ENCODE results near the gene ACTL7B.

DNA sequence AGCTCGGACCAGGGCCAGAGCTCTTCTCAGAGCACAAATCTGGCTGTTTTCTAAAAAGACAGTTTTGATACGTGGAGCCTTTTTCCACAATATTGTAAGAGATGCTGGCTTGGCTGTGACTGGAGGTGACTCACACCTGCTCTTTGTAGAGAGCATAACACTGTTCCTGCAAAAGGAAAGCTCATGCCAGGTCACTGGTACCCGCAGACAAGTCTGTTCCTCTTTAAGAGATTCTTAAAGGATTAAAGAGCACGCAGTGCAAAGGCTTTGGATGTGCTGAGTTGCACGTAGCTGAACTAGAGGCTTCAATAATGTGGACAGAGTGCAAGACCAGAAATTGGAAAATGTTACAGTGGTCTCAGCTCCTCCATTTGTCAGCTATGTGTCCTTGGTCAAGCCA is 19.0 kb downstream of the ACTL7B start:
- TF ChIP-seq, protein P1, sequence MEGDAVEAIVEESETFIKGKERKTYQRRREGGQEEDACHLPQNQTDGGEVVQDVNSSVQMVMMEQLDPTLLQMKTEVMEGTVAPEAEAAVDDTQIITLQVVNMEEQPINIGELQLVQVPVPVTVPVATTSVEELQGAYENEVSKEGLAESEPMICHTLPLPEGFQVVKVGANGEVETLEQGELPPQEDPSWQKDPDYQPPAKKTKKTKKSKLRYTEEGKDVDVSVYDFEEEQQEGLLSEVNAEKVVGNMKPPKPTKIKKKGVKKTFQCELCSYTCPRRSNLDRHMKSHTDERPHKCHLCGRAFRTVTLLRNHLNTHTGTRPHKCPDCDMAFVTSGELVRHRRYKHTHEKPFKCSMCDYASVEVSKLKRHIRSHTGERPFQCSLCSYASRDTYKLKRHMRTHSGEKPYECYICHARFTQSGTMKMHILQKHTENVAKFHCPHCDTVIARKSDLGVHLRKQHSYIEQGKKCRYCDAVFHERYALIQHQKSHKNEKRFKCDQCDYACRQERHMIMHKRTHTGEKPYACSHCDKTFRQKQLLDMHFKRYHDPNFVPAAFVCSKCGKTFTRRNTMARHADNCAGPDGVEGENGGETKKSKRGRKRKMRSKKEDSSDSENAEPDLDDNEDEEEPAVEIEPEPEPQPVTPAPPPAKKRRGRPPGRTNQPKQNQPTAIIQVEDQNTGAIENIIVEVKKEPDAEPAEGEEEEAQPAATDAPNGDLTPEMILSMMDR (IDR thresholded peaks at IDR 0.05; ENCODE audit: low read depth, low read length) = no peak
- TF ChIP-seq EZH2phosphoT487 (IDR thresholded peaks at IDR 0.05; ENCODE audit: low read depth) = no peak

Data from OCI-LY3 (cell line).